CMK (cell line): Measurements from ENCODE around the gene GLUD1.
"Not testable (repeated sequence)": the region's sequence is repeated elsewhere in the genome, so short reads cannot be mapped to it uniquely, and the experiment has no call there.

ENCODE experiments used
- DNase-seq: peaks from one replicate; pipeline ENCODE4 v3.0.0-alpha.2; 2010; ENCODE audit warnings: low read depth

GLUD1 gene

GRCh38 chr10:87090779-87091178 is 3.9 kb downstream of the GLUD1 start:
- DNase-seq, result no peak

- DNase-seq, result no peak
Measured at GRCh38 chr10:87089746-87090145, 4.9 kb downstream of the GLUD1 start.

DNA sequence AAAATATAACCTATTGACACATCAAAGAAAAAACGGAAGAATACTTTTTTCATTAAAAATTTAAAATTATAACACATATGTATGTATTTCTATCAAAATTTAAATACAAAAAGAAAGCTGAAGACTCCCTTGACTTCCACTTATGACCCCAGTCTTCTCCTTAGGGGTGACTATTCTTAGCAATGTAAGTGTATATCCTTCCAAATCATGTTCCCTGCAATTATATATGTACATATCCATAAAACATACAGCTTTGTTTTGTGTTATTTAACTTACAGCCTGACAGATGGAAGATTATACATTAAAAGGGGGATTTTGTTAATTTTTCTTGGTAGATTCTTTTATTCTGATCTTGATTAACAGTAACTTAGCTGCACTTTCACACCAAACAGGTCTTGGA is 9.1 kb downstream of the GLUD1 start:
- DNase-seq, result no peak

DNA sequence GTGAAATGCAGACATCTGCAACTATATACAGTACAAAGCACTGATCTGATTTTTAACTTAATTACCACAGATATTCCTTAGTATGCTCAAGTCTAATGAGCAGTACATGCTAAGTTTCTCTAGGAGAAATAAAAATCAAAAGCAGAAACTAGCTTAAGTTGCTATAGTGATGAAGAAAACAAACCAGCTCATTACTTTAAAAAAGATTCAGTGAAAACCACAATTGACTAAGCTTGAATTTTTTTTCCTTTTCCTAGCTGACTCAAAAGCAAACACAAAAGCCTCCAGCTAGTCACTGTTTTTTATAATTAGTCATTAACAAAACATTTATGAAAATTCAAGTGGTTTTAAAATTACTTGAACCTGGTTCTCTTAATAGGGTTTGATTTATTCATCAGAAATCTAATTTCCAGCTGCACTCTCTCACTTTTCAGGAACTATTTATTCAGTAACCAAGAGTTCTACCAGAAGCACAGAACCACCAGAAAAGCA is 10.3 kb downstream of the GLUD1 start:
- not testable (repeated sequence) for DNase-seq

DNA sequence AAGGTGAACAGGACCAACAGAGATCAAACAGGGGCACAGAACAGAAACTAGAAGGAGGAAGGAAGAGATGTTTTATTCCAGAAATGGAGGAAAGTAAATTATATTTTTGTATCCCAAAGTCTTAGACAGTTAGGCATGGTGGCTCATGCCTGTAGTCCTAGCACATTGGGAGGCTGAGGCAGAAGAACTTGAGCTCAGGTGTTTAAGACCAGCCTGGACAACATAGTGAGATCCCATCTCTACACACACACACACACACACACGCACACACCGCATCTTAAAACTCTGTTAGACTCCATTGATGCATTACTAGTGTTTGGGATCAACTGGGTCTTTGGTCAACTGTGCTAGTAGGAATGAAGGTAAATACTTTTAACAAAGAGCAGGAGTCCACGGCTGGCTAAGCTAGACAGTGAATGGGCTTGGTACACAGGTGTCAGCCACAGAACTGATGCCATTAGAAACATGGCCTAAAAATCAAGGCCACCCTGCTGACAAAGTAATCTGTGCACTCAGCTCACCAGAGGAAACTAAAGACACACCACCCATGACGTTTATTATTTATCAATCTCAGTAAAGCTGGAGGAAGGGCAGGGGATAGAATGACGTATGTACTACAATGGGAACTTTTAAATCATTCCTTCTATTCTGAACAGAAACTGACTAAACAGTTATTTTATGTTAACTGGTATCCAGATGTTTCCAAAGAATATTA is 10.9 kb downstream of the GLUD1 start:
- DNase-seq, result not testable (repeated sequence)

DNA sequence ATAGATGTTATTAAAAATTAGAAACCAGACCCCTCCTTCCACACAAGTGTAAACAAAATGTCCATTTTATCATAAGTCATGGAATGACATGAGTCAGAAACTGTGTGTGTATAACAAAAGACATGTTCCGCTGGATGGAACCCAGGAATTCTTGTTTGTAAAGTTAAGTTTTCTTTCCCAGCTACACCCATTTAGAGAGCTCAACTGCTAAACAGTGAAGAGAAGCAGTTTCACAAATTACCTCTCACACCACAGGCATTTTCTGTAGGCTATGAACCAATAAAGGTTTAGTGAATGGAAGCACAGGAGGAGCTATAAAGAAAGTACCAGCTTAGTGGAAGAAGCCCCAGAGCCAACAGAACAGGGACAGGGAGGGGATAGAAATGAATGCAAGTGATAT is 12.4 kb downstream of the GLUD1 start:
- DNase-seq, result not testable (repeated sequence)

DNA sequence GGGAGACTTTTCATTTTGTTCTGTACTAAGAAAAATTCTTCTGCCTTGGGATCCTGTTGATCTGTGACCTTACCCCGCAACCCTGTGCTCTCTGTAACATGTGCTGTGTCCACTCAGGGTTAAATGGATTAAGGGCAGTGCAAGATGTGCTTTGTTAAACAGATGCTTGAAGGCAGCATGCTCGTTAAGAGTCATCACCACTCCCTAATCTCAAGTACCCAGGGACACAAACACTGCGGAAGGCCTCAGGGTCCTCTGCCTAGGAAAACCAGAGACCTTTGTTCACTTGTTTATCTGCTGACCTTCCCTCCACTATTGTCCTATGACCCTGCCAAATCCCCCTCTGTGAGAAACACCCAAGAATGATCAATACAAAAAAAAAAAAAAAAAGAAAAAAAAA is 13.1 kb downstream of the GLUD1 start:
- not testable (repeated sequence) for DNase-seq

- not testable (repeated sequence) for DNase-seq
Measured at GRCh38 chr10:87080621-87081020, 14.0 kb downstream of the GLUD1 start.

DNA sequence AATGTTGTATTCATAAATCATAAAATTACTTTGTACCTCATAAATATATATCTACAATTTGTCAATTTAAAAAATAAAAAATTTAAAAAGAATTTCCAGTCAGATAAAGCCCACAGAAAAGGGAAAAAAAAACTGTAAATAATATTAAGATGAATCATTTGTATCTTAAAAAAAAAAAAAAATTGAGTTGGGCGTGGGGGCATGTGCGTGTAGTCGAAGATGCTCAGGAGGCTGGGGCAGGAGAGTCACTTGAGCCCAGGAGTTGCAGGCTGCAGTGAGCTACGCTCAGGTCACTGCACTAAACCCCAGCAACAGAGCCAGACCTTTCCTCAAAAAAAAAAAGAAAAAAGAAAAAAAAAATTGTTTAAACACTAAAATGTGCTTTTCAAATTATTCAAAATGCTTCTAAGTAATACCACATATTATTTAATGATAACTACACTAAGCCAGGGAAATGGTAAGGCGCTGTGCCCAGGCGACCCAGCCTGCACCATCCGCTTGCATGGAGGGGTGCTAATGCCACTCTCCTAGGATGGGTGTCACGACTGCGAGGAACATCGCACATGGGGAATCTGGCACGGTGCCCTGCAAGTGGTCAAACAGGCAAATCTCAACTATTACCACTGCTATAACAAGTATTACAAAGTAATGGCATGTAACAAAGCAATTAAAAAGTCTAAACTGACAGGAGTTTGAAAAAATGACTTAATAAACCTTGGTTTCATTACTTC is 15.4 kb downstream of the GLUD1 start:
- DNase-seq, result no peak

DNA sequence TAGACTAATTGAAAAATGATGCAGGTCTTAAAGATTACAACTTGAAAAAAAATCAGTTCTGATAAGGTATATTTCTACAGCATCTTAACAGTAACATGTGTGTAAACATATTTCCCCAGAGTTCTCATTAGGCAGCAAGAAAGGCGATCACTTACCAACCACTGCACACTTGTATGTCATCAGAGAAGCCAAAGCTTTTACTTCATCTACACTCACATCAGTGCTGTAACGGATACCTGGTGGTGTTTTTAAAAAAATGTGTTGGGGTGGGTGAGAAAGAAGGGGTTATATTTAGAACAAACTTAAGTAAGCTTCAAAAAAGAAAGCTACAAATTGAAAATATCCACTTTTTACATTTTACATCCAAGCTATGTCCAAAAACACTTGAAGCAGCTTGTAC is 18.2 kb downstream of the GLUD1 start:
- not testable (repeated sequence) for DNase-seq

DNA sequence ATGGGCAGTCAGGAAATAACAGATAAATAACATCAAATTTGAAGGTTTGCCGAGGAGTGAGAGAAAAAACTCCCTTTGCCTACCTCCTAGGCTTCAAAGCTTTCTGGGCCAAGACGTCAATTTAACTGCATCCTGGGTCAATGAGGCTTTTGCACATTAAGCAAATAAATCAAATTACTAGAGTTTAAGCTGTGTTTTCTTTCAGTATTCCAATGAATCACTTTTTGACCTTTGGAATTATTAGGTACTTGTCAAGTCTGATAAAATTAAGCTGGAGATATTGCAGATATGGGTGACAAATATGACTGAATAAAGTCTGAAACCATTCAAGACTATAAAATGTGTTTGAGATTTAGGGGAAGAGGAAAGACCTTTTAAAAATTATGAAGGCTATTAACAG is 22.2 kb downstream of the GLUD1 start:
- no peak for DNase-seq

DNA sequence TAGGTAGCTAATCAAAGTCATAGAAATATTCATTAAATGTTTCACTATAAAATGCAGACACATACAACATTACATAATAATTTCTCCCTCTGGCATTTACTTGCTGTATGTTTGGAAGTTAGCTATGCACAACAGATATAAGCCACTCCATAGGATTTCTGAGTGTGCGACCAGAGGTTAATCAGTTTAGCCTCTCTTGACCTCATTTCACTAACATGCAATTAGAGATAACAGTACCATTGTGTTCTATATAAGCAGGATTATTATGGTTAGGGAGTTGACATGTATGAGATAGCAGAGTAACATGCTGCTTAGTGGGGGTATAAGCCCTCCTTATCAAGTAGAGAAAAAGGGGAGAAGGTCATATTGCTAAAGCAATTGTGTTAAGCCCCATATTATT is 26.4 kb downstream of the GLUD1 start:
- DNase-seq, result no peak

DNA sequence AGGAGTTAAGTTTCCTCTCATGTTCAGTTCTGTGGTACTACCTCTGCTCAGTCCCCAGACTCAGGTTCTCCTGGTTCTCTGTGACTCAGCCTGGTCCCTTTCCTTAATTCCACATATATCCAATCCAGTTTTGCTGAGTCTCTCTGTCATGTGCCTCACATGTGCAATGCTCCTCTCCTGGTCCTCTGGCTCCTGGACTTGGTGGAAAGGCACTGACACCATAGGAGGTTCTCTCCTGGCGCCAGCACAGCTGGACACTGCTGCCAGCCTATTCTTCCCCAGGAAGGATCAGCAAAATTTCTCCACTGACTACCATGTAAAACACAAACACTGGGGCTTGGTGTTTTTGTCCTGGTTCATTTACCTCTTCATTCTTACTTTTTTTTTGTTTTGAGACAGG is 27.8 kb downstream of the GLUD1 start:
- DNase-seq, result no peak

DNA sequence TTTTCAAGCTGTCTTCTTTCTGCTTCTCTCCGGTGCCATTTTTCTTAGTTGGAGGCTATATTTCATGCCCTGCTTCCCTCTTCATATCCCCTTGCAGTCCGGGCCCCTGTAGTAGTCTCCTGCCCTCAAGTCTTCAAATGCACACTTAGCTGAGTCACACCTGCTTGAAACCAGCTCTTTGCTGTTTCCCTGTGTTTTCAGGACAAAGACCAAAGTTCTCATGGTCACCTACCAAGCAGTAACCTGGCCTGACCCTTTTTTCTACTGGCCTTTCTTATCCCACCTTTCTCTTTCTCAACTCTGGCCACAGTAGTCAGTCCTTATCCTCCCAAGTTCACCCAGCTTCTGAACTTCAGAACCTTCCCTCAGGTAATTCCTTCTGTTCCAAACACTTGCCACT is 28.5 kb downstream of the GLUD1 start:
- no peak for DNase-seq

- DNase-seq, result no peak
Measured at GRCh38 chr10:87064651-87065050, 30.0 kb downstream of the GLUD1 start.

DNA sequence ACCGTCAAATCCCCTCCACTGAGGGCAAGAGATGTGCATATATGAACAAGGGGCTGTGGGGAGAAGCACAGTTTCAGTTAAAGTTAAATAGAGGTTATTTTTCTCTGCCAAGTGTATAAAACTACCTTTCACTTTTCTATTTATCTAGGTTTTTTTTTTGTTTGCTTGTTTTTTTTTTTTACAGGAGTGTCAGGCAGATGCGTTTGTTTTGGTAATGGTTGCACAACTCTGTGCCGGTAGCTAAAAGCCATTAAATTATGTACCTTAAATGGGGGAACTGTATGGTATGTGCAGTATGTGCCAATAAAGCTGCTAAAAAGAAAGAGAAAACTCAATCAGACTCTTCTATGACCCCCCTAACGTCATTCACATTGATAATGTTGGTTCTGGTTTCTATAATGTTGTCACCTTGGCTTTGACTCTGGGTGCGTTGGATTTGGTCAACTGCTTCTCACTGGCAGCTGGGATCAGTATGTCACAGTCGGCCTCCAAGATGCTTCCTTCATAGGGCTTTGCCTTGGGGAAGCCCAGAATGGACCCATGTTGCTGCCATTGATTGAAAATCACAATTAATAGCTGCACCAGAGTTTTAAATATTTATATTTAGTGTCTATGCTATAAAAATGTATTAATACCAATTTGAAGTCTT is 34.2 kb downstream of the GLUD1 start:
- no peak for DNase-seq

DNA sequence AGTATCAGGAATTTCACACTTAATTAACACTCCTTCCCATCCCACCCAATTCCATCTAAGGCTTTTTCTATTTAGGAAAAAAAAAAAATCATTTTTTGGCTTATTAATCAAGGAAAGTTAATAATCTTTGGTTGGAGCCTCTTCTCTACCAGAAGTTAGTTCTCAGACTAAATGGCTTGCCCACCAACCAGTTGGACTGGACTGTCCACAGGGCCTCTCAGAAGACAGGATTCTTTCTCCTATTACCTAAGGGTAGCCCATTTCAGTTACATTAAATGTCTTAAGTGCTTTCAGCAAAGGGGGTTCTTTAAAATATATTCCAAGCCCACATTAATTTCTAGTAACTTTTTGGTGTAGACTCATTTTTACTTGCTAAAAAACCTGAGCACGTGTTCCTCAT is 35.2 kb downstream of the GLUD1 start:
- no peak for DNase-seq

- no peak for DNase-seq
Measured at GRCh38 chr10:87058171-87058570, 36.5 kb downstream of the GLUD1 start.

GRCh38 chr10:87054373-87055295 is 40.0 kb downstream of the GLUD1 start:
- no peak for DNase-seq

DNA sequence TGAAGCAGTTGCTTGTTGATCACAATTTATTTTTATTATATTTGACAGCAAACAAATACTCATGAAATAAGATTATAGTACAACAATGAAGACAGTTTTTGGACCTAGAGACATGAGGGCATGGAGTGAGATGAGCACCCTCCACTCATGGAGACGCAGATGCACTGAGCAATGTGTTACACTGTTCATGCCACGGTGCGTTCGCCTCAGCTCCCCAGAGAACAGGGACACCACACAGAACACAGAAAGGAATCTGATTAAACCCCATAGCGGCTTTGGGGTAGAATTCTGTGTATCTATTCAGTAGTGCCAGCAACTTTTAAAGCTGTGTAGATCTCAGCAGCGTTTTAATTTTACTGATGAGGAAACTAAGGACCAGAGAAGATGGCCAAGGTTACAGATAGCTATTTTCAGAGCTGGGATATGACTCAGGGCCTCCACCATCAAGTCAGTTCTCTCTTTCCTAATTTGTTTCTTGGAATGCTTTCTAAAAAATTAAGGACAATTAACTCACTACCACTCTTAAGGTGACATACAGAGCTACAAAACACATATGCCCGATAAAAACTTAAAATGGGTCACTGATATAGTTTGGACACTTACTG is 41.0 kb downstream of the GLUD1 start:
- no peak for DNase-seq

DNA sequence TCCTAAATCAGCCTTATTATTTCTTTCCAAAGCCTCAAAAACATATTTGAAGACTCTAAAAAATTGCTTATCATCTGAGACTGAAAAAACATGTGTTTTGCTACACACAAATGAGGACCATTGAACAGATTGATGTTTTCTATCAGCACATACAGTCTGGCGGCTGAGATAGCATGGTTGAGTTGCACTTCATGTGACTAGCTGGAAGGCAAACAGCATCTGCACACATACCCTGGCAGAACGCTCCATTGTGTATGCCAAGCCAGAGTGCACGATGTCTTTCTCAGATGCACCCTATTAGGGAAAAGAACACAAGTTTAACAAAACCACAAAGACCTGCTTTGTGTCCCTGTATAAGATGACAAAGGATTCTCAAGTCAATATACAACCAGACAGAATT is 41.5 kb downstream of the GLUD1 start:
- DNase-seq, result no peak
